Measurements from ENCODE around the gene NUFIP2.
"Not testable (repeated sequence)": the region's sequence is repeated elsewhere in the genome, so short reads cannot be mapped to it uniquely, and the experiment has no call there.

The NUFIP2 gene

GRCh38 chr17:29293890-29294579, at the start of gene NUFIP2:
NUFIP2 (minus strand) TSS chr17:29294148; CDS start chr17:29294059, 89 bp downstream.
- peak; percentile 97 for DNase-seq

GRCh38 chr17:29342158-29342765, 48.3 kb upstream of the NUFIP2 start:
- DNase-seq: no peak

- no peak for DNase-seq
Observed at GRCh38 chr17:29341726-29342125, 47.8 kb upstream of the NUFIP2 start.

DNA sequence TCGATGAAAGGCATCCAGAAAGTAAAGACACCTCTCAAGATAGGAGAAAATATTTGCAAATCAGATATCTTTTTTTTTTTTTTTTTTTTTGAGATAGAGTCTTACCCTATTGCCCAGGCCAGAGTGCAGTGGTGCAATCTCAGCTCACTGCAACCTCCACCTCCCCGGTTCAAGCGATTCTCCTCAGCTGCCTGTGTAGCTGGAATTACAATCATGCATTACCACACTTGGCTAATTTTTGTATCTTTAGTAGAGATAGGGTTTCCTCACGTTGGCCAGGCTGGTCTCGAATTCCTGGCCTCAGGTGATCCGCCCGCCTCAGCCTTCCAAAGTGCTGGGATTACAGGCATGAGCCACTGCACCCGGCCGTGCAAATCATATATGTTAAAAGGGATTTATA, 45.1 kb upstream of the NUFIP2 start:
- not testable (repeated sequence) for DNase-seq

GRCh38 chr17:29331708-29332085, 37.7 kb upstream of the NUFIP2 start:
- DNase-seq: no peak

DNA sequence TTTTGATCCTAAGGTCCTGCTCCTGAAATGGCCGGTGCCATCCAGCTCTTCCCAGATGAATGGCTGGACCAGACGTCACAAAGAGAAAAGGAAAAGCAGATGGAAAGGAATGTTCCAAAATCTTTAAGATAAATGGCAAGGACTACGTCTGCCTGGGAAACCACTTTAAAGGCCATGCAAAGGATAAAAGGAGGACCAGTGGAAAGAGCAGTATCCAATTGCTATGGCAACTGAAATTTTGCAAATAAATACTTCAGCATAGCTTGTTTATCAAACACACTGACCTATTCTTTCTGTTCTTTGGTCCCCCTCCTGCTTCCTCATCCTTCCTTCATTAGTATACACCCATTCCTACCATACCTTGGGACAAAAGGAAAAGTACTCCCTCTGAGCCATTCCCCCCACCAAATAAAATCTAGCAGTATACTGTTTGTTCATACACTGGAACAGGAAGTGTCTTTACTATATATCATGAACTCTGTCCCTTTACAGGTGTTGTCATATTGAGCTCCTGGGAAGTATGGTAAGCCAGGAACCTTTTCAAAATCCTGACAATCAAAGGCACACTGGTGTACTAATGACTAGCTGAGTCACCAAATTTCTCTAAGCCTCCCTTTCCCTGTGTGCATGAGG, 37.2 kb upstream of the NUFIP2 start:
- DNase-seq: no peak

- DNase-seq: no peak
Observed at GRCh38 chr17:29327412-29327811, 33.5 kb upstream of the NUFIP2 start.

GRCh38 chr17:29326023-29326813, 32.3 kb upstream of the NUFIP2 start:
- no peak for DNase-seq

DNA sequence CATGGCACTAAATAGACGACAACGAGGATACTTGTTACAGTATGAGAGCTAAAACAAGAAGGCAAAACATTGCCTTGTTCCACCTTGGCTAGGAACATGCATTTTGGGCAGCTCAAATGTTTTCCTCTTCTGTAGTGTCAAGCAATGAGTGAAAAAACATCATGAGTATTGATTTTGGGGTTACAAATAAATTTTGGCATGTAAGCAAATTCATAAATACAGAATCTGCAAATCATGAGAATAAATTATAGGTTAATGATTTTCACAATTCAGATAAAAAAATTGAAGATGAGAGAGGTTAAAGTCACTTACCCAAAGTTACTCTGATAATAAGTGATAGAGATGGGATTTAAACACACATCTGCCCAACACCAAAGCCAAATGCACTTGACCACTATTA, 28.4 kb upstream of the NUFIP2 start:
- no peak for DNase-seq

GRCh38 chr17:29303386-29303785, 9.4 kb upstream of the NUFIP2 start:
- DNase-seq: no peak

DNA sequence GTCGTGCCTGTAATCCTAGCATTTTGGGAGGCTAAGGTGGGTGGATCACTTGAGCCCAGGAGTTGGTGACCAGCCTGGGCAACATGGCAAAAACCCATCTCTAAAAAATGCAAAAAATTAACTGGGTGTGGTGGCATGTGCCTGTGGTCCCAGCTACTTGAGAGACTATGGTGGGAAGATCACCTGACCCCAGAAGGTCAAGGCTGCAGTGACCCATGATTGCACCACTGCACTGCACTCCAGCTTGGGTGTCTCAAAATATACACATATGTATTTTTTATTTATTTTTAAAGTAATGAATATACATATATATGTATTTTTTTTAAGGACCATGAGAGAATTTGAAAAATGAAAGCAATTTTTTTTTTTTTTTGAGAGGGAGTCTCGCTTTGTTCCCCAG, 5.1 kb upstream of the NUFIP2 start:
- DNase-seq: no peak

- DNase-seq: no peak
Observed at GRCh38 chr17:29295420-29295819, 1.5 kb upstream of the NUFIP2 start.

- no peak for DNase-seq
Observed at GRCh38 chr17:29294580-29294900, 592 bp upstream of the NUFIP2 start.

DNA sequence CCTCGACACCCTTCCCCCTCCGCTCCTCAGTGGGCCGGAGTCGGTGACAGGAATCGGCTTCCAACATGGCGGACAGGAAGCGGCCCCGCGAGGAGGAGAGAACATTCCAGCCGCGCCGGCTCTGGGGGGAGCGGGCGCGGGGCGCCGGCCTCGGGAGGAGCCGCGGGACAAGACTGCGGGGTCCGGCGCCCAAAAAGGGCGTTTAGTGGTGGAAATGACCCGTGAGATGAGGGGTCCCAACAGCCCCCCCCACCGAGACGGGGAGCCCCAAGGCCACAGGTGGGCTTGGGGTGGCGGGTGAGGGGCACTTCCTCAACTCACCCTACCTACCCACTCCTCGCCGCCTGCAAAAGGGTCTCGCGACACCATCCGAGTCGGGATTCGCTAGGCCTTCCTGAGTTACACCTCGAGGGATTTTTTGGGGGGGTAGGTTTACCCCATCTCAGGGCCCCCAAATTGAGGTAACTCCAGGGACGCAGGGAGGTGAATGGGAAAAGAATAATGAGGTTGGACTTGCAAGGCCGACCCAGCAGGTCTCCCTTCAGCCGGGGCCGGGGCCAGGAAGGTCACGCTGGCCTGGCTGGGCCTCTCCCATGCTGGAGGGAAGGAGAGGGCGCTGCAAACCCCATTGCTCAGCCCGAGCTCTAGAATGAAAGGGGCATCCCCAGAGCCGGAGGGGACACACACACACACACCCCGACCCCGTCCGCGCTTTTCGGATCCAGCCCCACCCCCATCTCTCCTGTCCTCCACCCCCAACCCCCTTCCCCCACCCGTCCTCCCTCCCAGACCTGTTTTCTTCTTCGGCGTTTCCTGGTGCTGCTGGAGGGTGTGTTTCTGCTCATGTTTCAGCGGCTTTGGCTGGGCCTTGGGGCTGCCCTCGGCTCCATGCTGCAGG, 707 bp downstream of the NUFIP2 start:
- DNase-seq: peak; percentile 34

GRCh38 chr17:29292071-29292991, 1.6 kb downstream of the NUFIP2 start:
- no peak for DNase-seq

DNA sequence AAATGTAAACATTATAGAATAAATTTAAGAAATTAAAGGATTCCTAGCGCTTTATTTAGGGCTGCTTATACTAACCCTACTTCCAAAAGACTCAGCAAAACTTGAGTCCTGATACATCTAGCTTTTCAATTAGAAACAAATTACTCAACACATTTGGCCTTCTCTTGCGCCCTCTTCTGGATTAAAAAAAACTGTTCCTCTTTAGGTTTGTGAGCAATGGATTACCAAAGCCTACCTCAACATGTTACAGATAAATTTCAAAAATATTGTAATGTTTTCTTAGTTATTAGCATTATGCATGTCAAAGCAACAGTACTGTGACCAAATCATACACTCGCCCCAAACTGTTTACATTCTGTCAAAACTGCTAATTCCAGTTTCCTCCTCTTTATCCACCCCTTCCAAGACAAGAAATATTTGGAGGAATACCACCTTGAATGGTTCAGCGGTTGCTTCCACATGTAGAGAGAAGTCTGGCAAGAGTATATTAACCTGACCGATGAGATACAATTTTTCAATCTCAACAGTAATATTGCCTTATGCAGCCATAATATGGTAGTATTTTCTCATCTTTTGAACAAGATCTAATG, 2.7 kb downstream of the NUFIP2 start:
- DNase-seq: peak; percentile 28

DNA sequence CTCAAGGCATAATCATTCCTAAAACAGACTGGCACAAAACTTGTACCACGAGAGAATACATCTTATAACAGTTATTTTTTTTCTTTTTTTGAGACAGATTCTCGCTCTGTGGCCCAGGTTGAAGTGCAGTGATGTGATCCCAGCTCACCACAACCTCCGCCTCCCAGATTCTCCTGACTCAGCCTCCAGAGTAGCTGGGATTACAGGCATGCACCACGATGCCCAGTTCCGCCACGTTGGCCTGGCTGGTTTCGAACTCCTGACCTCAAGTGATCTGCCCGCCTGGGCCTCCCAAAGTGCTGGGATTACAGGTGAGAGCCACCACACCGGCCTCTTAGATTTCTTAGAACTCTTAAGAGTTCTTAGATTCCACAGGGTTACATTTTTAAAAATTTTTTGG, 4.1 kb downstream of the NUFIP2 start:
- no peak for DNase-seq

GRCh38 chr17:29283961-29284360, 10.0 kb downstream of the NUFIP2 start:
- DNase-seq: no peak

DNA sequence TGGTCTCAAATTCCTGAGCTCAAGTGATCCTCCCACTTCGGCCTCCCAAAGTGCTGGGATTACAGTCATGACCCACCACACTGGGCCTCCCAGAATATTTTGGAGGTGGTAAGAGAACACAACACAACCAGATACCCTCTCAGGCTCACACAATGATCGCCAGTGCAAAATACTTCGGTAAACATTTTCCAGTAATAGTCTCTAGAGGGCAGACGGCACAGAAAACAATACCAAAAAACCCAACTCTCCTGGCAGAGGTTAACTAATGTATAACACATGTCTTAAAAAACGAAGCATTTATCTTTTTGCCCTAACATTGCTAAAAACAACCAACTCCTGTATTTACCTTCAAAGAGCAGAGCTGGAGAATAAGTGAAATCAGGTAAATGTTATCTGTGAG, 10.5 kb downstream of the NUFIP2 start:
- DNase-seq: no peak

GRCh38 chr17:29279397-29280070, 14.4 kb downstream of the NUFIP2 start:
- DNase-seq: no peak

GRCh38 chr17:29278692-29279091, 15.3 kb downstream of the NUFIP2 start:
- no peak for DNase-seq
